A549 (cell line): Measurements from ENCODE around the gene YPEL1. TPM values are rescaled to one million over a fixed set of nuclear protein-coding genes. Genes with fewer than 3 reads are reported as not detected.

Source experiments
- ATAC-seq, 2 experiments: fragments of 200-7000 bp in 1 of 2; fragments of >200 bp in 1 of 2; cut with Nextera tagmentation in 1 of 2; cut with Tn5 transposase in 1 of 2; 3 replicates each; pipeline versions ENCODE4 v1.8.0 to v1.9.1; 2018 to 2020; ENCODE audit warnings: mild to moderate bottlenecking in 1 of 2, moderate library complexity in 1 of 2
- CTCF ChIA-PET: fragments of 300-600 bp; sonication (Branson Sonifier 250); formaldehyde crosslinking; extraction: SDS; loops from one replicate; lab custom pipeline; 2021; ENCODE audit warnings: antibody characterized with exemption, inconsistent platforms; lab: Yijun Ruan, JAX
- POLR2A ChIA-PET: fragments of 350-600 bp; formaldehyde crosslinking; extraction: SDS; loops from one replicate; lab custom pipeline; 2021; ENCODE audit warnings: antibody characterized with exemption, inconsistent platforms; lab: Yijun Ruan, JAX
- DNase-seq, 2 experiments: peaks; one replicate each; pipeline versions ENCODE4 v3.0.0 to v3.0.0-alpha.2; 2011 to 2016; ENCODE audit warnings: low read depth in 1 of 2, low spot score in 1 of 2
- FAIRE-seq: peaks from 2 replicates; lab custom pipeline; 2011; peaks lifted over from hg19 to GRCh38; lab: Jason Lieb, UNC
- H3K27ac ChIP-seq, 2 experiments: fragments of >200 bp; sonication (Bioruptor Twin); formaldehyde crosslinking; 3 replicates each; pipeline ENCODE4 v1.5.1; 2016 to 2017
- H3K4me1 ChIP-seq: fragments of >200 bp; sonication (Bioruptor Twin); formaldehyde crosslinking; 3 replicates; pipeline ENCODE4 v1.6.1; 2016
- H3K4me2 ChIP-seq: fragments of >200 bp; sonication (Bioruptor Twin); formaldehyde crosslinking; 3 replicates; pipeline ENCODE4 v1.6.1; 2016
- H3K4me3 ChIP-seq: fragments of >200 bp; sonication (Bioruptor Twin); formaldehyde crosslinking; 3 replicates; pipeline ENCODE4 v1.5.1; 2016
- H3K9me3 ChIP-seq: fragments of >200 bp; sonication (Bioruptor Twin); formaldehyde crosslinking; 3 replicates; pipeline ENCODE4 v1.6.1; 2016
- ATOH8 ChIP-seq: fragments of 250-450 bp; sonication (Bioruptor Pico); IDR thresholded peaks from 2 replicates; pipeline ENCODE4 v1.5.0; 2020; ENCODE audit warnings: low read depth, mild to moderate bottlenecking, moderate library complexity
- BCL3 ChIP-seq: fragments of >200 bp; sonication (Bioruptor Twin); formaldehyde crosslinking; IDR thresholded peaks from 3 replicates; pipeline ENCODE4 v1.6.1; 2016
- CTCF ChIP-seq: fragments of >200 bp; sonication (Bioruptor Twin); formaldehyde crosslinking; IDR thresholded peaks from 3 replicates; pipeline ENCODE4 v1.5.1; 2016
- EP300 ChIP-seq, 2 experiments: fragments of >200 bp; sonication (Bioruptor Twin); formaldehyde crosslinking; IDR thresholded peaks; 2 replicates in 1 of 2; 3 replicates in 1 of 2; pipeline ENCODE4 v1.6.1; 2016 to 2017
- FOSL2 ChIP-seq, 2 experiments: fragments of 450-650 bp in 1 of 2; fragments of >200 bp in 1 of 2; sonication (Bioruptor Twin) in 1 of 2; formaldehyde crosslinking; IDR thresholded peaks; 2 replicates each; pipeline versions ENCODE4 v1.5.0 to v1.6.1; 2016 to 2020; ENCODE audit warnings: mild to moderate bottlenecking in 1 of 2, moderate library complexity in 1 of 2
- FOXS1 ChIP-seq: fragments of 250-450 bp; sonication (Bioruptor Pico); IDR thresholded peaks from 2 replicates; pipeline ENCODE4 v1.5.0; 2020; ENCODE audit warnings: mild to moderate bottlenecking, moderate library complexity
- HEYL ChIP-seq: fragments of 250-450 bp; sonication (Bioruptor Pico); IDR thresholded peaks from 2 replicates; pipeline ENCODE4 v1.8.0; 2021; ENCODE audit warnings: mild to moderate bottlenecking, moderate library complexity
- HOXA7 ChIP-seq: fragments of 250-450 bp; sonication (Bioruptor Pico); IDR thresholded peaks from 2 replicates; pipeline ENCODE4 v1.5.0; 2020; ENCODE audit warnings: mild to moderate bottlenecking, moderate library complexity
- HOXB13 ChIP-seq: fragments of 250-450 bp; sonication (Bioruptor Pico); IDR thresholded peaks from 2 replicates; pipeline ENCODE4 v1.5.0; 2020; ENCODE audit warnings: low read depth, mild to moderate bottlenecking, moderate library complexity
- JUNB ChIP-seq: fragments of >200 bp; sonication (Bioruptor Twin); formaldehyde crosslinking; IDR thresholded peaks from 2 replicates; pipeline ENCODE4 v1.6.1; 2016
- KDM1A ChIP-seq: fragments of 200-600 bp; sonication (generic); IDR thresholded peaks from 2 replicates; pipeline ENCODE4 v1.6.1; 2016; ENCODE audit warnings: low read depth, mild to moderate bottlenecking
- MYC ChIP-seq: IDR thresholded peaks from 2 replicates; pipeline ENCODE4 v1.6.1; 2012; ENCODE audit warnings: mild to moderate bottlenecking, inconsistent platforms, low read length, improper control_type of control experiment, borderline replicate concordance
- NPAS2 ChIP-seq: fragments of 250-450 bp; sonication (Bioruptor Pico); IDR thresholded peaks from 2 replicates; pipeline ENCODE4 v1.8.0; 2022; ENCODE audit warnings: mild to moderate bottlenecking, moderate library complexity, borderline replicate concordance
- RAD21 ChIP-seq, 2 experiments: fragments of >200 bp in 1 of 2; sonication (Bioruptor Twin) in 1 of 2; formaldehyde crosslinking in 1 of 2; IDR thresholded peaks in 1 of 2; conservative IDR thresholded peaks in 1 of 2; 2 replicates in 1 of 2; 3 replicates in 1 of 2; pipeline ENCODE4 v1.6.1; 2012 to 2018; ENCODE audit warnings: inconsistent platforms in 1 of 2
- REST ChIP-seq: fragments of 200-600 bp; sonication (generic); IDR thresholded peaks from 2 replicates; pipeline ENCODE4 v1.6.1; 2016; ENCODE audit warnings: antibody characterized with exemption, mild to moderate bottlenecking, moderate library complexity
- SMC3 ChIP-seq: fragments of >200 bp; sonication (Bioruptor Twin); formaldehyde crosslinking; IDR thresholded peaks from 3 replicates; pipeline ENCODE4 v1.6.1; 2018; ENCODE audit warnings: inconsistent platforms
- TFCP2L1 ChIP-seq: fragments of 250-450 bp; sonication (Bioruptor Pico); IDR thresholded peaks from 2 replicates; pipeline ENCODE4 v1.5.0; 2021; ENCODE audit warnings: mild to moderate bottlenecking
- TP53 ChIP-seq: fragments of 250-450 bp; sonication (Bioruptor Pico); IDR thresholded peaks from 2 replicates; pipeline ENCODE4 v1.5.0; 2021; ENCODE audit warnings: mild to moderate bottlenecking, moderate library complexity
- USF2 ChIP-seq: fragments of 450-650 bp; IDR thresholded peaks from 2 replicates; pipeline ENCODE4 v1.6.1; 2014; ENCODE audit warnings: antibody characterized with exemption
- ZC3H11A ChIP-seq: fragments of 450-650 bp; IDR thresholded peaks from 2 replicates; pipeline ENCODE4 v1.6.1; 2014; ENCODE audit warnings: antibody characterized with exemption, mild to moderate bottlenecking
- polyA plus RNA-seq, 4 experiments: library from polyadenylated mRNA; depleted of rRNA in 3 of 4; stranded (reverse); fragments of >200 nt; fragmentation: RNase III in 1 of 4; extraction: RNeasy Plus Mini Kit Qiagen cat#74134 plus additional on column Dnase treatment in 1 of 4; gene quantifications; 2 replicates in 3 of 4; 3 replicates in 1 of 4; pipeline ENCODE4 v1.2.3, GENCODE V29; 2011 to 2017

The YPEL1 gene
- polyA plus RNA-seq, 2 of the 4 experiments (the other 2 are of a cell fraction): 0.22 to 0.59 TPM

GRCh38 chr22:21697880-21698279 lies 37.7 kb downstream of the YPEL1 start:
- ChIA-PET CTCF (interaction anchor here (0.9 to 1.3 kb wide), 2 partner anchors 10 to 11 kb away, joined by 3 to 4 read pairs; no protein-coding TSS in a partner anchor), POLR2A (interaction anchor here (0.6 kb wide), 1 partner anchor 1241 kb away, joined by 5 read pairs; no protein-coding TSS in a partner anchor)
- H3K4me2 ChIP-seq: no peak overlapping the region
- DNase-seq (no peak), ATAC-seq (no peak), FAIRE-seq (no peak)
- TF ChIP-seq BCL3 (no peak), RAD21 (conservative IDR thresholded peaks at IDR 0.05 in 1 of 2, IDR thresholded peaks at IDR 0.05 in 1 of 2) (no peak), HEYL (no peak), ZC3H11A (no peak), TFCP2L1 (CRISPR knock-in tag) (no peak), ATOH8 (CRISPR knock-in tag) (no peak), JUNB (no peak), MYC (no peak), FOSL2 (IDR thresholded peaks at IDR 0.05) (no peak), FOSL2 (CRISPR knock-in tag; IDR thresholded peaks at IDR 0.05) (no peak), KDM1A (no peak), SMC3 (no peak), REST (no peak), HOXB13 (CRISPR knock-in tag) (no peak), CTCF (no peak), FOXS1 (CRISPR knock-in tag) (no peak), HOXA7 (CRISPR knock-in tag) (no peak), NPAS2 (no peak), USF2 (no peak), EP300 (IDR thresholded peaks at IDR 0.05) (no peak), TP53 (no peak)
- H3K4me3 ChIP-seq: no peak overlapping the region
- H3K4me1 ChIP-seq: no peaks in the 10 kb centered on the region
- H3K9me3 ChIP-seq: no peaks in the 10 kb centered on the region
- H3K27ac ChIP-seq: no peak overlapping the region
